ENCODE measurements around the gene UQCRHL.

UQCRHL gene

GRCh38 chr1:15816674-15817073, 9.2 kb upstream of the UQCRHL start:
- Histone ChIP-seq H3K27ac (ENCODE audit: low read length) (no peak overlapping the region), H3K9me3 (ENCODE audit: insufficient read depth, low read length, severe bottlenecking) (no peaks in the 10 kb centered on the region), H3K36me3 (ENCODE audit: insufficient read depth, low read length) (no peaks in the 10 kb centered on the region), H2AFZ (ENCODE audit: low read depth, low read length) (no peak overlapping the region), H4K20me1 (ENCODE audit: insufficient read depth, low read length) (no peaks in the 10 kb centered on the region), H3K27me3 (ENCODE audit: insufficient read depth, low read length, poor library complexity) (no peaks in the 10 kb centered on the region), H3K9ac (ENCODE audit: low read depth, low read length) (no peak overlapping the region), H3K4me2 (ENCODE audit: insufficient read depth, low read length) (no peak overlapping the region), H3K4me3 (ENCODE audit: low read depth in 1 of 2, low read length in 2 of 2) (no peak overlapping the region), H3K4me1 (ENCODE audit: insufficient read depth, low read length) (no peaks in the 10 kb centered on the region), H3K79me2 (ENCODE audit: insufficient read depth, low read length) (no peaks in the 10 kb centered on the region)
- DNase-seq = no peak
- TF ChIP-seq EZH2 (IDR thresholded peaks at IDR 0.05; ENCODE audit: borderline replicate concordance, low read depth, low read length, severe bottlenecking) = no peak
- ATAC-seq (ENCODE audit: insufficient read depth, low read depth) = no peak

DNA sequence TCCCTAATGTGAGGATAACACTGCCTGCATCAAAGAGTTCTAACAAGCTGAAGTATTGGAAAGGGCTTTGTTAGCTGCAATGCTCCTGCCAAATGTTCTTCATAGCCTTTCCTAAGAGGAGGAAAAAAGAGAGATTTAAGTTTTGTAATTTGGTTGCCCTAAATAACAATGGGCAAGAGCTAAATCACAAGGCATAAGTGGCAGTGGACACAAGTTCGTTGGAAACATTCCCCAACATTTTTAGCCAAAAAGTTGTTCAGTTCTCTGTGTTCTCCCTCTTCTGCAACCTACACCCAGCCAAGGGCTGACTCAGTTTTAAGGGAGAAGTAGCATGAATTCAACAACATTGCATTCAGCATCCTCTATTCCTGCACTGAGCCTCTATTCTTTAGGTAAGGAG, 2.6 kb upstream of the UQCRHL start:
- H3K36me3 ChIP-seq (ENCODE audit: insufficient read depth, low read length) = no peaks in the 10 kb centered on the region
- H3K4me1 ChIP-seq (ENCODE audit: insufficient read depth, low read length) = no peaks in the 10 kb centered on the region
- DNase-seq (no peak), ATAC-seq (ENCODE audit: insufficient read depth, low read depth) (no peak)
- no peaks in the 10 kb centered on the region for H3K79me2 ChIP-seq (ENCODE audit: insufficient read depth, low read length)
- TF ChIP-seq, protein P1, sequence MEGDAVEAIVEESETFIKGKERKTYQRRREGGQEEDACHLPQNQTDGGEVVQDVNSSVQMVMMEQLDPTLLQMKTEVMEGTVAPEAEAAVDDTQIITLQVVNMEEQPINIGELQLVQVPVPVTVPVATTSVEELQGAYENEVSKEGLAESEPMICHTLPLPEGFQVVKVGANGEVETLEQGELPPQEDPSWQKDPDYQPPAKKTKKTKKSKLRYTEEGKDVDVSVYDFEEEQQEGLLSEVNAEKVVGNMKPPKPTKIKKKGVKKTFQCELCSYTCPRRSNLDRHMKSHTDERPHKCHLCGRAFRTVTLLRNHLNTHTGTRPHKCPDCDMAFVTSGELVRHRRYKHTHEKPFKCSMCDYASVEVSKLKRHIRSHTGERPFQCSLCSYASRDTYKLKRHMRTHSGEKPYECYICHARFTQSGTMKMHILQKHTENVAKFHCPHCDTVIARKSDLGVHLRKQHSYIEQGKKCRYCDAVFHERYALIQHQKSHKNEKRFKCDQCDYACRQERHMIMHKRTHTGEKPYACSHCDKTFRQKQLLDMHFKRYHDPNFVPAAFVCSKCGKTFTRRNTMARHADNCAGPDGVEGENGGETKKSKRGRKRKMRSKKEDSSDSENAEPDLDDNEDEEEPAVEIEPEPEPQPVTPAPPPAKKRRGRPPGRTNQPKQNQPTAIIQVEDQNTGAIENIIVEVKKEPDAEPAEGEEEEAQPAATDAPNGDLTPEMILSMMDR (IDR thresholded peaks at IDR 0.05; ENCODE audit: borderline replicate concordance, extremely low read depth, low read length, poor library complexity, severe bottlenecking) = no peak
- no peak for TF ChIP-seq EZH2 (IDR thresholded peaks at IDR 0.05; ENCODE audit: borderline replicate concordance, low read depth, low read length, severe bottlenecking)
- H3K9me3 ChIP-seq (ENCODE audit: insufficient read depth, low read length, severe bottlenecking) = no peaks in the 10 kb centered on the region
- no peak overlapping the region for H2AFZ ChIP-seq (ENCODE audit: low read depth, low read length)
- H3K4me3 ChIP-seq (ENCODE audit: low read depth in 1 of 2, low read length in 2 of 2) = no peak overlapping the region
- no peak overlapping the region for H3K27ac ChIP-seq (ENCODE audit: low read length)
- no peak overlapping the region for H3K4me2 ChIP-seq (ENCODE audit: insufficient read depth, low read length)
- H3K9ac ChIP-seq (ENCODE audit: low read depth, low read length) = no peak overlapping the region
- no peaks in the 10 kb centered on the region for H4K20me1 ChIP-seq (ENCODE audit: insufficient read depth, low read length)
- H3K27me3 ChIP-seq (ENCODE audit: insufficient read depth, low read length, poor library complexity) = no peaks in the 10 kb centered on the region

DNA sequence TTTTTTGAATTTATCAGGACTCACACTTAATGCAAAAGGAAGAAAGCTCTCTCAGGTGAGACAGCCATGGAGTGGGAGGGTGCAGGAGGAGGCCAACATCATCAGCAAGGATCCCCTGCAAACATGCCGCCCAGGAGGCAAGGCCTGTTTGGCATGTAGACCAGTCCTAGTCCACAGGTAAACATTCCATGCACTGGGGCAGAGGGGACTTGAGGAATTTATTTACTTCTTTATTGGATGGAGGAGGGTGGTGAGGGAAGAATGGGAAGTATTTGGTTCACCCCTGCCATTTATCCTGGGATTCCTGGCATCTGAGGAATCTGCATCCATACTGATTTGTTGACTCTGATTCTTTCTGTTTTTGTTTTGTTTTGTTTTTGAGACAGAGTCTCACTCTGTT, 1.5 kb upstream of the UQCRHL start:
- Histone ChIP-seq H3K9me3 (ENCODE audit: insufficient read depth, low read length, severe bottlenecking) (no peaks in the 10 kb centered on the region), H3K4me2 (ENCODE audit: insufficient read depth, low read length) (no peak overlapping the region), H2AFZ (ENCODE audit: low read depth, low read length) (no peak overlapping the region), H3K4me1 (ENCODE audit: insufficient read depth, low read length) (no peaks in the 10 kb centered on the region), H3K9ac (ENCODE audit: low read depth, low read length) (no peak overlapping the region), H3K27ac (ENCODE audit: low read length) (no peak overlapping the region), H3K27me3 (ENCODE audit: insufficient read depth, low read length, poor library complexity) (no peaks in the 10 kb centered on the region), H4K20me1 (ENCODE audit: insufficient read depth, low read length) (no peaks in the 10 kb centered on the region), H3K4me3 (ENCODE audit: low read depth in 1 of 2, low read length in 2 of 2) (no peak overlapping the region), H3K79me2 (ENCODE audit: insufficient read depth, low read length) (no peaks in the 10 kb centered on the region), H3K36me3 (ENCODE audit: insufficient read depth, low read length) (no peaks in the 10 kb centered on the region)
- DNase-seq (no peak), ATAC-seq (ENCODE audit: insufficient read depth, low read depth) (no peak)
- no peak for TF ChIP-seq EZH2 (IDR thresholded peaks at IDR 0.05; ENCODE audit: borderline replicate concordance, low read depth, low read length, severe bottlenecking)
- TF ChIP-seq, protein P1 (IDR thresholded peaks at IDR 0.05; ENCODE audit: borderline replicate concordance, extremely low read depth, low read length, poor library complexity, severe bottlenecking) = no peak

DNA sequence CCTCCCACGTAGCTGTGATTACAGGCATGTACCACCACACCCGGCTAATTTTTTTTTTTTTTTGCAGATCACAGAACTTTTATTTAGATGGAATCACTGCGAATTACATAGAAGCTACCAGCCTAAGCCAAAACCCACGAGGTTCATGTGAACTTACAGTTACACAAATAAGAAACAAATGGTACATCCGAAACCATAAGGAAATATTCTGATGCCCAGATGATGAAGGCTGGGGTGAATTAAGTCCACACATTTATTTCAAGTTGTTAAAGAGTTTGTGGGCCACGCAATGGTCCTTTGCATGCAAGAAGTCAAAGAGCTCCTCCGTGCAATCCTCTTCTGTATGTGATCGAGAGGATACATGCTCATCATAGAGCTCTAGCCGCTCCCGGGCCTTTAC, 328 bp downstream of the UQCRHL start:
- no peak for DNase-seq
- ATAC-seq (ENCODE audit: insufficient read depth, low read depth) = no peak
- H3K9ac ChIP-seq (ENCODE audit: low read depth, low read length) = no peak overlapping the region
- H4K20me1 ChIP-seq (ENCODE audit: insufficient read depth, low read length) = no peaks in the 10 kb centered on the region
- no peak overlapping the region for H3K27ac ChIP-seq (ENCODE audit: low read length)
- no peaks in the 10 kb centered on the region for H3K79me2 ChIP-seq (ENCODE audit: insufficient read depth, low read length)
- no peak overlapping the region for H2AFZ ChIP-seq (ENCODE audit: low read depth, low read length)
- TF ChIP-seq, protein P1 (IDR thresholded peaks at IDR 0.05; ENCODE audit: borderline replicate concordance, extremely low read depth, low read length, poor library complexity, severe bottlenecking) = no peak
- no peak for TF ChIP-seq EZH2 (IDR thresholded peaks at IDR 0.05; ENCODE audit: borderline replicate concordance, low read depth, low read length, severe bottlenecking)
- no peaks in the 10 kb centered on the region for H3K36me3 ChIP-seq (ENCODE audit: insufficient read depth, low read length)
- H3K27me3 ChIP-seq (ENCODE audit: insufficient read depth, low read length, poor library complexity) = no peaks in the 10 kb centered on the region
- H3K4me1 ChIP-seq (ENCODE audit: insufficient read depth, low read length) = no peaks in the 10 kb centered on the region
- no peak overlapping the region for H3K4me3 ChIP-seq (ENCODE audit: low read depth in 1 of 2, low read length in 2 of 2)
- no peaks in the 10 kb centered on the region for H3K9me3 ChIP-seq (ENCODE audit: insufficient read depth, low read length, severe bottlenecking)
- no peak overlapping the region for H3K4me2 ChIP-seq (ENCODE audit: insufficient read depth, low read length)

Data from DND-41 (cell line).